DMS53 treated with DMSO at 0.1 percent for 48 hours (cell line): ENCODE results near the gene SH3PXD2B.
A peak's percentile ranks its signal among the peaks of the same experiment; 100 is the strongest.
"Not testable (repeated sequence)": the region's sequence is repeated elsewhere in the genome, so short reads cannot be mapped to it uniquely, and the experiment has no call there.

Experiments used
- DNase-seq: peaks from one replicate; lab custom pipeline; 2025; ENCODE audit not compliant: unreplicated experiment; lab: John Stamatoyannopoulos, UW

SH3PXD2B gene

GRCh38 chr5:172305380-172305779 lies 148.9 kb downstream of the SH3PXD2B start:
- DNase-seq, result no peak

GRCh38 chr5:172303572-172304335 lies 150.6 kb downstream of the SH3PXD2B start:
- DNase-seq, result no peak

GRCh38 chr5:172303162-172303561 lies 151.2 kb downstream of the SH3PXD2B start:
- DNase-seq, result no peak

- DNase-seq, result no peak
These were observed 152.1 kb downstream of the SH3PXD2B start for GRCh38 chr5:172302047-172302710.

GRCh38 chr5:172299916-172300439 lies 154.3 kb downstream of the SH3PXD2B start:
- no peak for DNase-seq

- DNase-seq, result no peak
These were observed 159.5 kb downstream of the SH3PXD2B start for GRCh38 chr5:172294831-172295230.

- no peak for DNase-seq
These were observed 160.5 kb downstream of the SH3PXD2B start for GRCh38 chr5:172293745-172294342.

GRCh38 chr5:172293054-172293744 lies 161.1 kb downstream of the SH3PXD2B start:
- peak; percentile 72 for DNase-seq

GRCh38 chr5:172291837-172292236 lies 162.5 kb downstream of the SH3PXD2B start:
- DNase-seq, result not testable (repeated sequence)

GRCh38 chr5:172288465-172288864 lies 165.9 kb downstream of the SH3PXD2B start:
- DNase-seq, result no peak

- not testable (repeated sequence) for DNase-seq
These were observed 167.2 kb downstream of the SH3PXD2B start for GRCh38 chr5:172287140-172287539.

GRCh38 chr5:172285226-172286143 lies 168.8 kb downstream of the SH3PXD2B start:
- DNase-seq, result no peak

GRCh38 chr5:172284611-172284980 lies 169.7 kb downstream of the SH3PXD2B start:
- no peak for DNase-seq

- DNase-seq, result peak; percentile 53
These were observed 170.3 kb downstream of the SH3PXD2B start for GRCh38 chr5:172283862-172284610.

- peak; percentile 57 for DNase-seq
These were observed 171.1 kb downstream of the SH3PXD2B start, which contains the start of gene UBTD2 for GRCh38 chr5:172283020-172283861. UBTD2 (minus strand) TSS chr5:172283764; CDS start chr5:172283665, 99 bp downstream.

GRCh38 chr5:172282272-172283019 lies 171.9 kb downstream of the SH3PXD2B start:
- DNase-seq, result no peak

- DNase-seq, result no peak
These were observed 173.0 kb downstream of the SH3PXD2B start for GRCh38 chr5:172281346-172281745.

GRCh38 chr5:172280929-172281328 lies 173.4 kb downstream of the SH3PXD2B start:
- DNase-seq, result no peak
